ENCODE results near the gene PRKG1. TPM values are rescaled to one million over a fixed set of nuclear protein-coding genes. Genes with fewer than 3 reads are reported as not detected.
A peak's percentile ranks its signal among the peaks of the same experiment; 100 is the strongest.

PRKG1 gene
- total RNA-seq, 1 experiment from 2014 or later, result 16.5 TPM

DNA sequence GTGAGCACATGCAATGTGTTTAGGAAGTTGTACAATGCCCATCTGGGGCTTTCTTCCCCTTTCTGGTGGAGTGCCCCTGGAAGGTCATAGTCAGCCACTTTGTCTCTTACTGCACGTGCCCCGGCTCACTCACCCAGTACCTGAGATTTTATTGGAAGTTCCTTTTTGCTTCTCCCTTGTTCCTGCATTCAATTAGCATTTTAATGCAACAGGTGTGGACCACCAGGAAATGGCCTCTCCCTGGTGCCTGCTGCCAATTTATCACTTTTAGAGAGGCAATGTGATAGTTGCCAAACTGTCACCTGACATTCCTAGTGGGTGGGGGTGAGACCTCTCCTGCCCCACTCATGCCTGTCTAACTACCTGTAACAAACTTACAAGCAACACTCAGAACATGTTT lies 946.4 kb downstream of the PRKG1 start (continued):
- TF ChIP-seq ESRRA (CRISPR knock-in tag; IDR thresholded peaks at IDR 0.05; ENCODE audit: borderline replicate concordance) (peak; percentile 29; the same call in 1 of the 2 replicates), TP53 (CRISPR knock-in tag; IDR thresholded peaks at IDR 0.05) (no peak), GABPB1 (CRISPR knock-in tag; IDR thresholded peaks at IDR 0.05) (no peak), FOXK1 (CRISPR knock-in tag; IDR thresholded peaks at IDR 0.05) (no peak), CREB1 (CRISPR knock-in tag; IDR thresholded peaks at IDR 0.05) (0 out of 2 replicates have a peak, but pooled peaks have one; percentile 29), ATF1 (CRISPR knock-in tag; IDR thresholded peaks at IDR 0.05) (no peak), RORB (CRISPR knock-in tag; IDR thresholded peaks at IDR 0.05) (no peak), MYBL2 (CRISPR knock-in tag; IDR thresholded peaks at IDR 0.05) (no peak), CDX4 (CRISPR knock-in tag; IDR thresholded peaks at IDR 0.05; ENCODE audit: borderline replicate concordance) (no peak), E2F5 (CRISPR knock-in tag; IDR thresholded peaks at IDR 0.05) (no peak), ZNF263 (CRISPR knock-in tag; IDR thresholded peaks at IDR 0.05; ENCODE audit: low read depth) (no peak)

- TF ChIP-seq ZMAT4 (CRISPR knock-in tag; IDR thresholded peaks at IDR 0.05), result 0 out of 2 replicates have a peak, but pooled peaks have one; percentile 35
- TF ChIP-seq NFATC4 (CRISPR knock-in tag; IDR thresholded peaks at IDR 0.05), result peak; percentile 15; the same call in 1 of the 2 replicates
- TF ChIP-seq E2F5 (CRISPR knock-in tag; IDR thresholded peaks at IDR 0.05), result no peak
- no peak for TF ChIP-seq ZNF416 (CRISPR knock-in tag; IDR thresholded peaks at IDR 0.05)
- TF ChIP-seq AR (CRISPR knock-in tag; IDR thresholded peaks at IDR 0.05), result peak; percentile 12; the same call in 1 of the 2 replicates
- no peak for TF ChIP-seq CDX4 (CRISPR knock-in tag; IDR thresholded peaks at IDR 0.05; ENCODE audit: borderline replicate concordance)
- 0 out of 2 replicates have a peak, but pooled peaks have one; percentile 21 for TF ChIP-seq ZNF425 (CRISPR knock-in tag; conservative IDR thresholded peaks at IDR 0.05)
- TF ChIP-seq TP53 (CRISPR knock-in tag; IDR thresholded peaks at IDR 0.05), result no peak
- TF ChIP-seq OVOL2 (CRISPR knock-in tag; IDR thresholded peaks at IDR 0.05; ENCODE audit: borderline replicate concordance), result no peak
- TF ChIP-seq SP1 (CRISPR knock-in tag; conservative IDR thresholded peaks at IDR 0.05), result no peak
- no peak for TF ChIP-seq RELA (CRISPR knock-in tag; IDR thresholded peaks at IDR 0.05; ENCODE audit: borderline replicate concordance)
- peak; percentile 91; the same call in 1 of the 2 replicates for TF ChIP-seq EMX1 (CRISPR knock-in tag; IDR thresholded peaks at IDR 0.05)
- TF ChIP-seq ZNF671 (CRISPR knock-in tag; IDR thresholded peaks at IDR 0.05), result peak; percentile 73
- no peak for TF ChIP-seq ZNF263 (CRISPR knock-in tag; IDR thresholded peaks at IDR 0.05; ENCODE audit: low read depth)
- TF ChIP-seq RORB (CRISPR knock-in tag; IDR thresholded peaks at IDR 0.05), result no peak
- no peak for TF ChIP-seq ZNF512 (CRISPR knock-in tag; IDR thresholded peaks at IDR 0.05; ENCODE audit: borderline replicate concordance)
- no peak for TF ChIP-seq E2F1 (CRISPR knock-in tag; IDR thresholded peaks at IDR 0.05)
- TF ChIP-seq JUN (CRISPR knock-in tag; IDR thresholded peaks at IDR 0.05), result no peak
- DNase-seq (ENCODE audit: low spot score), result no peak
- no peak overlapping the region for H3K27ac Mint-ChIP-seq
- ChIA-PET POLR2A (no interaction called here), CTCF (no interaction called here)
- H3K36me3 Mint-ChIP-seq, result peaks cover 74% of the 10 kb centered on the region
- H3K9me3 Mint-ChIP-seq, result peaks cover 37% of the 10 kb centered on the region
- H3K27me3 Mint-ChIP-seq (ENCODE audit: low read depth), result peaks cover 13% of the 10 kb centered on the region
- peaks cover 38% of the 10 kb centered on the region for H3K4me1 Mint-ChIP-seq
- no peak overlapping the region for H3K4me3 Mint-ChIP-seq
- no peak for ATAC-seq
Measured at GRCh38 chr10:52027055-52027705, 952.9 kb downstream of the PRKG1 start.

Data from WTC11 (cell line).